VCaP (cell line): ENCODE data around the gene TXNDC15.
A peak's percentile ranks its signal among the peaks of the same experiment; 100 is the strongest.

ENCODE experiments used
- H3K27ac ChIP-seq: fragments of 450-650 bp; 2 replicates; pipeline ENCODE4 v1.5.1; 2017
- CTCF ChIP-seq: fragments of 450-650 bp; conservative IDR thresholded peaks from 2 replicates; pipeline ENCODE4 v1.5.1; 2017; ENCODE audit warnings: mild to moderate bottlenecking, moderate library complexity

TXNDC15 gene

GRCh38 chr5:134938030-134938429 is 63.9 kb downstream of the TXNDC15 start:
- no peak overlapping the region for H3K27ac ChIP-seq
- no peak for TF ChIP-seq CTCF

GRCh38 chr5:134939500-134939899 is 65.3 kb downstream of the TXNDC15 start:
- no peak for TF ChIP-seq CTCF
- H3K27ac ChIP-seq: no peak overlapping the region

GRCh38 chr5:134943547-134943946 is 69.4 kb downstream of the TXNDC15 start:
- peak overlapping the region; percentile 86 for H3K27ac ChIP-seq
- TF ChIP-seq CTCF: no peak

- peak overlapping the region; percentile 86 for H3K27ac ChIP-seq
- no peak for TF ChIP-seq CTCF
These were observed 70.5 kb downstream of the TXNDC15 start for GRCh38 chr5:134944630-134945029.

GRCh38 chr5:134945041-134945440 is 70.9 kb downstream of the TXNDC15 start:
- peak overlapping the region; percentile 86 for H3K27ac ChIP-seq
- no peak for TF ChIP-seq CTCF

GRCh38 chr5:134948911-134949310 is 74.7 kb downstream of the TXNDC15 start:
- TF ChIP-seq CTCF: no peak
- no peak overlapping the region for H3K27ac ChIP-seq

- no peak overlapping the region for H3K27ac ChIP-seq
- TF ChIP-seq CTCF: no peak
These were observed 75.1 kb downstream of the TXNDC15 start for GRCh38 chr5:134949316-134949715.
